ENCODE data around the gene ACTR3C. TPM values are rescaled to one million over a fixed set of nuclear protein-coding genes. Genes with fewer than 3 reads are reported as not detected.
"Not testable (repeated sequence)": the region's sequence is repeated elsewhere in the genome, so short reads cannot be mapped to it uniquely, and the experiment has no call there.

ACTR3C gene
- total RNA-seq, 1 experiment from 2014 or later: 2.2 TPM

DNA sequence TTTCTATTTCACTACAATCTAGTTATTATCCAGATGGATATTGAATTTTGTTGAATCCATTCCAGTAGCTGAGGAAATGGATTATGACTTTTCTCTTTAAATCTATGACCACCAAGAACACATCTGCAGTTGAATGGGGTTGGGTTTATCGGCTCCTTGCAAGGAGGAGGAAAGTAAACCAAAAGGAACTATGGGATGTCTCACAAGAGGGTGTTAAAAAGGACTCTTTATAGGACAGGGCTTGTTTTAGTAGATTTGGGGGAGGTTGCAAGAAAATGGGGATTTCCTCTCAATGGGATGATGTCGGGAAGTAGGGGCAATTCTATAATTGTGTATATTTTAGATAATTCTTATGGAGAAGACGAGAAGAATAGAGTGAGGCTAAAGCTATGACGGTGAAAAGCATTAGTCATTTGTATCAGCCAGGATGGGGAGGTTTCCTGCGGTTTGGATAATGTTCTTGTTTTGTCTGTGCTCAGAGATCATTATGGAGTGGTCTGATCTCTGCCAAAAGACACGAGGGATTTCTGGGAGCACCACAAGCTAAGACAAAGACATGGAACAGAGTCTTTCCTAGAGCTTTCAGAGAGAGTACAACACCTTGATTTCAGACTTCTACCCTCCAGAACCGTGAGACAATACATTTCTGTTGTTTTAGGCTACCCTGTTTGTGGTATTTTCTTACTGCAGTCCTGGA, 5.4 kb downstream of the ACTR3C start:
- Histone ChIP-seq H3K4ac (ENCODE audit: low read depth, low read length) (no peak overlapping the region), H3K4me2 (ENCODE audit: insufficient read depth, insufficient read length, low read length) (no peak overlapping the region)
- no peak for DNase-seq

DNA sequence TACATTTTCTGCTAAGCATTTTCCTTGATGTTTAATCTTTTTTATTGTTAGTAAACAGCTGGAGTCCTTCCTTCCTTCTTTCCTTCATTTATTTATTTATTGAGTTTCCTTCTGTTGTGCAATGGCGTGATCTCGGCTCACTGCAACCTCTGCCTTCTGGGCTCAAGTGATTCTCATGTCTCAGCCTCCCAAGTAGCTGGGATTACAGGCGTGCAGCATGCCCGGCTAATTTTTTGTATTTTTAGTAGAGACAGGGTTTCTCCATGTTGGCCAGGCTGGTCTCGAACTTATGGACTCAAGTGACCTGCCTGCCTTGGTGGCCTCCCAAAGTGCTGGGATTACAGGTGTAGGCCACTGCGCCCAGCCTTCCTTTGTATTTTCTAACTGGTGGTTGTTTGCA, 6.4 kb downstream of the ACTR3C start:
- H3K9me3 ChIP-seq (ENCODE audit: control insufficient read depth, low read depth, low read length); H3K4me2 ChIP-seq (ENCODE audit: insufficient read depth, insufficient read length, low read length); DNase-seq; H4K91ac ChIP-seq (ENCODE audit: insufficient read length, low read depth, low read length); H4K8ac ChIP-seq (replicated peaks; ENCODE audit: insufficient read length, low read depth, low read length); H4K20me1 ChIP-seq (ENCODE audit: control insufficient read depth, insufficient read depth, insufficient read length); H2AK5ac ChIP-seq (ENCODE audit: insufficient read length, low read length); H2AFZ ChIP-seq (ENCODE audit: low read length); H3K36me3 Mint-ChIP-seq (ENCODE audit: insufficient read depth in 1 of 3, low read depth in 3 of 3); H2BK15ac ChIP-seq (ENCODE audit: low read depth, low read length); H2BK5ac ChIP-seq (ENCODE audit: insufficient read length, low read length); H3K27ac Mint-ChIP-seq; H3K4me3 Mint-ChIP-seq; H2BK120ac ChIP-seq (ENCODE audit: low read depth, low read length, poor library complexity, severe bottlenecking); H3K14ac ChIP-seq (ENCODE audit: insufficient read depth, low read length); H3K23ac ChIP-seq (ENCODE audit: insufficient read length, low read depth, low read length); H4K5ac ChIP-seq (ENCODE audit: insufficient read length, low read depth, low read length); H2BK20ac ChIP-seq (ENCODE audit: low read depth, low read length, poor library complexity, severe bottlenecking); H3K79me2 ChIP-seq (ENCODE audit: insufficient read depth, low read length); H3K23me2 ChIP-seq (ENCODE audit: insufficient read length, low read depth, low read length, poor library complexity, severe bottlenecking); H3K4ac ChIP-seq (ENCODE audit: low read depth, low read length); H3K9me3 Mint-ChIP-seq; H3K9ac ChIP-seq (ENCODE audit: extremely low read depth, insufficient read length, low read length); H3K27ac ChIP-seq (ENCODE audit: insufficient read length, low read depth, low read length); H3K4me1 ChIP-seq (ENCODE audit: insufficient read depth, low read length); H3T11ph ChIP-seq (ENCODE audit: low read length); H3K18ac ChIP-seq (ENCODE audit: insufficient read length, low read depth, low read length); H2BK12ac ChIP-seq (ENCODE audit: insufficient read length, low read depth, low read length); H3K56ac ChIP-seq (ENCODE audit: insufficient read length, low read depth, low read length); H3K79me1 ChIP-seq (ENCODE audit: insufficient read depth, low read depth, low read length, poor library complexity, severe bottlenecking); H3K27me3 ChIP-seq (ENCODE audit: insufficient read depth, low read length): not testable (repeated sequence)
- Mint-ChIP-seq H3K27me3 (ENCODE audit: low read depth) (peaks cover 24% of the 10 kb centered on the region), H3K4me1 (peaks cover 42 to 43% of the 10 kb centered on the region in 2 experiments)
- no CpG with 5 or more reads among the region's 6 CpGs for WGBS (ENCODE audit: extremely low coverage, insufficient read length, low lambda C conversion rate)

More for the DNA sequence above, 5.4 kb downstream of the ACTR3C start:
- Histone ChIP-seq H3K56ac (ENCODE audit: insufficient read length, low read depth, low read length) (no peak overlapping the region), H3K27me3 (ENCODE audit: insufficient read depth, low read length) (no peaks in the 10 kb centered on the region; the same call in 1 of the 2 replicates), H3K9ac (ENCODE audit: extremely low read depth, insufficient read length, low read length) (no peak overlapping the region), H3K79me2 (ENCODE audit: insufficient read depth, low read length) (no peaks in the 10 kb centered on the region), H2BK12ac (ENCODE audit: insufficient read length, low read depth, low read length) (no peak overlapping the region), H2AFZ (ENCODE audit: low read length) (no peak overlapping the region), H2BK20ac (ENCODE audit: low read depth, low read length, poor library complexity, severe bottlenecking) (no peak overlapping the region), H3K18ac (ENCODE audit: insufficient read length, low read depth, low read length) (no peak overlapping the region), H4K8ac (replicated peaks; ENCODE audit: insufficient read length, low read depth, low read length) (no peak overlapping the region), H3K23ac (ENCODE audit: insufficient read length, low read depth, low read length) (no peak overlapping the region), H4K5ac (ENCODE audit: insufficient read length, low read depth, low read length) (no peak overlapping the region), H2BK15ac (ENCODE audit: low read depth, low read length) (no peak overlapping the region), H2BK120ac (ENCODE audit: low read depth, low read length, poor library complexity, severe bottlenecking) (no peak overlapping the region), H3T11ph (ENCODE audit: low read length) (no peak overlapping the region), H4K91ac (ENCODE audit: insufficient read length, low read depth, low read length) (no peak overlapping the region), H4K20me1 (ENCODE audit: control insufficient read depth, insufficient read depth, insufficient read length) (no peaks in the 10 kb centered on the region), H3K79me1 (ENCODE audit: insufficient read depth, low read depth, low read length, poor library complexity, severe bottlenecking) (no peaks in the 10 kb centered on the region), H3K4me1 (ENCODE audit: insufficient read depth, low read length) (peaks cover 7% of the 10 kb centered on the region), H3K14ac (ENCODE audit: insufficient read depth, low read length) (no peak overlapping the region), H3K23me2 (ENCODE audit: insufficient read length, low read depth, low read length, poor library complexity, severe bottlenecking) (no peaks in the 10 kb centered on the region), H2AK5ac (ENCODE audit: insufficient read length, low read length) (no peak overlapping the region), H3K27ac (ENCODE audit: insufficient read length, low read depth, low read length) (no peak overlapping the region), H3K9me3 (ENCODE audit: control insufficient read depth, low read depth, low read length) (no peaks in the 10 kb centered on the region), H2BK5ac (ENCODE audit: insufficient read length, low read length) (no peak overlapping the region)
- no peaks in the 10 kb centered on the region; a peak in 1 of 5 replicates for H3K9me3 Mint-ChIP-seq
- H3K27me3 Mint-ChIP-seq (ENCODE audit: low read depth): peaks cover 25% of the 10 kb centered on the region
- no peaks in the 10 kb centered on the region; a peak in 1 of 7 replicates for H3K36me3 Mint-ChIP-seq (ENCODE audit: insufficient read depth in 1 of 3, low read depth in 3 of 3)
- TF ChIP-seq, protein P1, sequence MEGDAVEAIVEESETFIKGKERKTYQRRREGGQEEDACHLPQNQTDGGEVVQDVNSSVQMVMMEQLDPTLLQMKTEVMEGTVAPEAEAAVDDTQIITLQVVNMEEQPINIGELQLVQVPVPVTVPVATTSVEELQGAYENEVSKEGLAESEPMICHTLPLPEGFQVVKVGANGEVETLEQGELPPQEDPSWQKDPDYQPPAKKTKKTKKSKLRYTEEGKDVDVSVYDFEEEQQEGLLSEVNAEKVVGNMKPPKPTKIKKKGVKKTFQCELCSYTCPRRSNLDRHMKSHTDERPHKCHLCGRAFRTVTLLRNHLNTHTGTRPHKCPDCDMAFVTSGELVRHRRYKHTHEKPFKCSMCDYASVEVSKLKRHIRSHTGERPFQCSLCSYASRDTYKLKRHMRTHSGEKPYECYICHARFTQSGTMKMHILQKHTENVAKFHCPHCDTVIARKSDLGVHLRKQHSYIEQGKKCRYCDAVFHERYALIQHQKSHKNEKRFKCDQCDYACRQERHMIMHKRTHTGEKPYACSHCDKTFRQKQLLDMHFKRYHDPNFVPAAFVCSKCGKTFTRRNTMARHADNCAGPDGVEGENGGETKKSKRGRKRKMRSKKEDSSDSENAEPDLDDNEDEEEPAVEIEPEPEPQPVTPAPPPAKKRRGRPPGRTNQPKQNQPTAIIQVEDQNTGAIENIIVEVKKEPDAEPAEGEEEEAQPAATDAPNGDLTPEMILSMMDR (conservative IDR thresholded peaks at IDR 0.05): no peak
- no peak overlapping the region for H3K4me3 Mint-ChIP-seq
- no CpG with 5 or more reads among the region's 7 CpGs for WGBS (ENCODE audit: extremely low coverage, insufficient read length, low lambda C conversion rate)
- peak overlapping the region in 2 of 3 experiments; percentile 14 to 87; a peak in 3 of 7 replicates for H3K27ac Mint-ChIP-seq
- H3K4me1 Mint-ChIP-seq: peaks cover 40 to 42% of the 10 kb centered on the region in 2 experiments

Measured in H9 (cell line).